Activated T-helper 1 cell treated with Interleukin-2 at 50 U/mL for 16 hours (primary cell): Measurements from ENCODE around the gene ZNF418.
"Not testable (repeated sequence)": the region's sequence is repeated elsewhere in the genome, so short reads cannot be mapped to it uniquely, and the experiment has no call there.

Experiments used
- DNase-seq: peaks from one replicate; pipeline ENCODE4 v3.0.0-alpha.2; 2020; ENCODE audit warnings: low read depth

Gene ZNF418

DNA sequence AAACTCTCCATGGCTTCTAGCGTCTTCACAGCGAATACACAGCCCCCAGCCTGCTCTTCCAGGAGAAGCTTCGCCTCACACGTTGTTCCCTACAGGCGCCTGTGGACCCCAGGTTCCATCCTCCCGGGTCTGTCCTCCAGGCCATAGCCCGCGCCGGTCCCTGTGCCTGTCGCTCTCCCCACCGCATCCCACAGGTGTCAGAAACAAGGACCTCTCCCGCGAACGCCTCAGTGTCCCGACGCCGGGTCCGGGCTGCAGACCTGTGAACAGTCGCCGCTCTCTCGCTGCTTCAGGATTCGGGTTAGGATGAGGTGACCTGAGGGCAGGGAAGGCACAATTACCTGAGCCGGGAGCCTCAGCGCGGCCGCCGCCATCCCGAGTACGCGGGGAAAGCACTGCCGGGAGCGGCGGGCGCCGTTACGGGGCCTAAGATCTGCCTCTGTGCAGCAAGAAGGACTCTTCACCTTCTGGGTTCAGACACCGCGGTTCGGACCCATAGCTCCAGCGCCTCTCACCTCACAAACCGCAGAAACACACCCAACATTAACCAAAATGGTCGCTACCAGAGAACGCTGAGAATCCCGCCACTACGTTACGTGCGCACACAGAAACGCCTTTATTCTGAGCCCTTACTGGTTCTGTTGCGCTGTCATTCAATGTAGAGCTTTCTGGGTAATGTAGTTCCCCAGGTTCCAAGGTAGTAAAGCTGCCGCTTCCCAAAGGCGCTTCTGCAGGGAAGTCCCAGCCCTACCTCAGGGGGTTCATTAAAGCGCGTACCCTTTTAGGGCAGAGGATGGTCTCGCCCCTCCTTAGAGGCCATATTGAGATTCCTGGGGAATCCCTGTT lies at the start of gene ZNF418:
TSS of gene ZNF418 (minus strand) at position 583 of the 846 bp plus-strand sequence. CDS start 1,580 bp downstream, outside the sequence.
- peak; percentile 25 for DNase-seq

GRCh38 chr19:57978586-57979289 lies 43.5 kb upstream of the ZNF418 start:
- no peak for DNase-seq

DNA sequence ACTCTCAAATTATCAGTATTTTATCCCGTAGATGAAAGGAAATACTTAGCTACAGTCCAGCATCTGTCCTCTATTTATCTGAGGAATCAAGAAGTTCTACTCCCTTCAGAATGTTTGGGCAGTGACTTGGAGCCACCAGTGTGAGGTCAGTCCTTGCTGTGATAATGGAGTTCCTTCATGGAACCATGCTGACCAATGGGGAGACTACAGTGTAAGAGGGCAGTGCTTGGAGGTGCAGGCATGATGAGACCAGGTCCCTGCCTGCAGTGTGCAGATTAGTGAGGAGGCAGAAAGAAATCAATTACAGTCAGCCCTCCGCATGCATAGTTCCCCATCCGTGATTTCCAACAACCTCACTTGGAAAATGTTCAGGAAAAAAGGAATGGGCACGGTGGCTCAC lies 39.2 kb upstream of the ZNF418 start, which contains the start of gene C19orf18:
TSS of gene C19orf18 (minus strand) at position 101 of the 400 bp plus-strand sequence. CDS start 102 bp downstream, outside the sequence.
- no peak for DNase-seq

GRCh38 chr19:57964761-57965160 lies 29.6 kb upstream of the ZNF418 start:
- no peak for DNase-seq

- no peak for DNase-seq
These were observed 26.6 kb upstream of the ZNF418 start for GRCh38 chr19:57961785-57962184.

- DNase-seq = no peak
These were observed 19.8 kb upstream of the ZNF418 start for GRCh38 chr19:57954996-57955395.

DNA sequence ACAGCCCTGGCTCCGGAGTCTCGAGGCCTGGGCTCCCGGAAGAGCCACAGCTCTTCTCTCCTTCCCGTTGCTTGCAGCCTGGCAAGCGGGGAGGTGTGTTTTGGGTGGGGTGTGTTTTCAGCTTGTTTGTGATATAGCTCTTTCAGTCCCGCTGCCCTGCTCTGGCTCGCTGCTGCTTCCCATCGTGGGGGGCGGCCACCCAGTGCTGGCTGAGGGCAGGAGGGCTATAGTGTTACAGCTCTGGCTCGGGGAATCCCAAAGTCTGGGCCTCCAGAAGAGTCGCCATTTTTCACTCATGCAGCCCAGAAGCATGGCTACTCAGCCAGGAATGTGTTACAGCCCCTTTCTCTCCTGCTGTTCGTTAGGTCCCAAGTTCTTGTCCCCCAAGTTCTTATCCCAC lies 14.5 kb upstream of the ZNF418 start:
- no peak for DNase-seq

DNA sequence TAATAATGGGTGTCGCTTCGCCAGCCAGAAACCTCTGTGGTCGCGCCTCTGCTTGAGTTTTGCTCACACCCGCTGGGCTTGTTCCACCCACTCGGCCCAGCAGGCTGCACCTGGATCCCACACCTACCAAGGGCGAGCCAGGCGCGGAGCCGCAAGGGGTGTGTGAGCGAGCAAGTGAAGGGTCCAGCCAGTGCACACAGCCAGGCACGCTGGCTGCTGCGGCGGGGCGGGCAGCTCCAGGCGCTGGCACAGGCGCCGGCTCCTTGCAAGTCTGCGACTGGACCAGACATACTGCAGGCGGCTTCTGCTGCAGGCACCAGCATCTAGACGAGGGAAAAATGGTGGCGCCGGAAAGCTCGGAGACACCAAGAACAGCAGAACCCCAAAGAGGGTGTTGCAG lies 14.1 kb upstream of the ZNF418 start:
- no peak for DNase-seq

DNA sequence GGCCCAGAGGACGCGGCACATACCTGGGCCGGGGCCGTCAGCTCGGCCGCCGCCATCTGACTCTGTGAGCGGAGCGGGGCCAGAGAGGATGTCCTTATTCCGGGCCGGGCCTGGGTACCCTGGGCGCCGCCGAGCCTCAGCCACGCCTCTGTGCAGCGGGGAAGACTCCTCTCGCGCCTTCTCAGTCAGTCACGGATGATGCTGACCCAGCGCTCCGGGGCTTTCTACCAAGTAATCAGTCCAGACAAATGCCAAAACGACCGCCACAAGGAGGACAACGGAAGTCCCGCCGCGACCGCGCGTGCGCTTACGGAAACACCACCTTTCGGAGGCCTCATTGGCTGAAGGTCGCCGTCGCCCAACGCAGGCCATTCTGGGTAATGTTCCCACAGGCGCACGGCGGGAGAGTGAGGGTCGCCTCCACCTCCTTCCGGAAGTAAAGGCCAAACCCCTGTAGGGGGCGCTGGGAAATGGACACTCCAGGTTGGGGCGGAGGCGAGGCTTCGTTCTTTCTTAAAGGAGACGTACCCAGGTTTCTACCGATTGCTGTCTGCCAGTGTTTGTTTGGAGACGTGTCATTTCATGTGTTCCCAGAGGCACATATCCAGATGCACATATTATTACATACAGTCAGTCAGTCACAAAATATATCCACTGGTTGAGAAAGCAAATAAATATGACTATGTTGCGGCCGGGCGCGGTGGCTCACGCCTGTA lies 12.4 kb upstream of the ZNF418 start, which contains the start of gene ZNF256:
TSS of gene ZNF256 (minus strand) at position 288 of the 716 bp plus-strand sequence. CDS start at position 56, 232 bp downstream.
- peak; percentile 71 for DNase-seq

GRCh38 chr19:57947088-57947418 lies 11.9 kb upstream of the ZNF418 start:
- no peak for DNase-seq

DNA sequence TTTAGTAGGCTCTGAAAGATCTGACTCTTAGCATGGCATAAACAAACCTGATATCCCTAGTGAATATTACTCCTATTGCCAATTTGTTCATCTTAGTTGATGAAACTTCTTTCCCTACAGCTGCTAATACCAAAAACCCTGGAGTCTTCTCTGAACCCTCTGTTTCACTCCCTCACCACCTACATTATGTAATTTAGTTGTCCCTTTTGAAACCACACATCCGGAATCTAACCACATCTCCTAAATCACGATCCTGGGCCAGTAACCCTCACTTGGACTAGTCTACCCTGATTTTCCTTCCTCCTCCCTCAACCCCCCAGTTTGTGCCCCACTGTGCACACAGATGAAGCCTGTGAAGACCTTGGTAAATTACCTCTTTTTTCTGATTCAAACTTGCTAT lies 11.1 kb upstream of the ZNF418 start:
- DNase-seq = no peak

DNA sequence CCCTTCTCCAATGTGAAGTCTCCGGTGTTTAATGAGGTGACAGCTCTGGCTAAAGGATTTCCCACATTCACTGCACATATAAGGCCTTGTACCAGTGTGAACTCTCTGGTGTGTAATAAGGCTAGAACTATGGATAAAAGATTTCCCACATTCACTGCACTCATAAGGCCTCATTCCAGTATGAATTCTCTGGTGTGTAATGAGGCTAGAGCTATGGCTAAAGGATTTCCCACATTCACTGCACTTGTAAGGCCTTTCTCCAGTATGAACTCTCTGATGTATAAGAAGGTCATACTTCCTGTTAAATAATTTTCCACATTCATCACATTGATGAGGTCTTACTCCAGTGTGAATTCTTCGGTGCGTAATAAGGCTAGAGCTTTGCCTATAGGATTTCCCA lies 6.4 kb upstream of the ZNF418 start:
- no peak for DNase-seq

DNA sequence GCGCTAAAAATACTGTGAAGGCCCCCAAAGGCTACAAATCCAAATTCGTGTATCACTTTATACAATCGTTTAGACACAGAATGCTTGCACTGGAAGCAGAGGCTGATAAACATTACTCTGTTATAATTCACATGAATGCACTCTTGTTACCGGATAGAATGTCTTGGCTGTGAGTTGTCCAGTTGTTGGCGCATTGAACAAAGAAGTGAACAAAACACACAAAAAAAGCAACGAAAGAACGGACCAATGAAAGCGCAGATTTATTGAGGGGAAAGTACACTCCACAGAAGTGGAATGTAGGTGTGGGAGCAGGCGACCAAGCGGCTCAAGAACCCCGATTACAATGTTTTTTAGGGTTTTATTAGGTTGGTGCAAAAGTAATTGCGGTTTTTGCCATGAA lies 529 bp upstream of the ZNF418 start:
- DNase-seq = no peak

GRCh38 chr19:57927587-57927986 lies 7.6 kb downstream of the ZNF418 start:
- DNase-seq = no peak

GRCh38 chr19:57916168-57916995 lies 18.8 kb downstream of the ZNF418 start, which contains the start of gene ZNF417:
Gene ZNF417 (minus strand): TSS chr19:57916592. CDS start chr19:57916411, 181 bp downstream.
- DNase-seq = peak; percentile 75

GRCh38 chr19:57914531-57914930 lies 20.7 kb downstream of the ZNF418 start:
- DNase-seq = no peak

DNA sequence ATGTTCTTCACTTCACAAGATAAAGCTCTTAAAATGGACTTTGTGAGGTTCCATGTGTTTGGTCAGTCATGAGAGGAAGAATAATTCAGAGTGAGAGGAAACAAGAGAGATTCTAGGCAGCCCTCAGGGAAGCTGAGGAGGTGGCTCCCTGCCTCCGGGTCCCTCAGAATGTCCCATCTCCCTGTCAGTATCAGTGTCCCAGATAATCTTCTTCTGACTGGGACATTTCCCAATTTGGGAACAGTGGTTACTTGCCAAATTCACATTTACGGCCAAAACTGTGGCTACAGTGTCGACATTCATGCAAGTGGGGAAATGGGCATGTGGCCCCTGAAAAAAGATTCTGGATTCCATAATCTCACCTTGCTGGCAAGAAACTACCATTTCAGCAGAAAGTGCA lies 27.8 kb downstream of the ZNF418 start:
- DNase-seq = no peak

GRCh38 chr19:57905258-57905657 lies 29.9 kb downstream of the ZNF418 start:
- DNase-seq = no peak

DNA sequence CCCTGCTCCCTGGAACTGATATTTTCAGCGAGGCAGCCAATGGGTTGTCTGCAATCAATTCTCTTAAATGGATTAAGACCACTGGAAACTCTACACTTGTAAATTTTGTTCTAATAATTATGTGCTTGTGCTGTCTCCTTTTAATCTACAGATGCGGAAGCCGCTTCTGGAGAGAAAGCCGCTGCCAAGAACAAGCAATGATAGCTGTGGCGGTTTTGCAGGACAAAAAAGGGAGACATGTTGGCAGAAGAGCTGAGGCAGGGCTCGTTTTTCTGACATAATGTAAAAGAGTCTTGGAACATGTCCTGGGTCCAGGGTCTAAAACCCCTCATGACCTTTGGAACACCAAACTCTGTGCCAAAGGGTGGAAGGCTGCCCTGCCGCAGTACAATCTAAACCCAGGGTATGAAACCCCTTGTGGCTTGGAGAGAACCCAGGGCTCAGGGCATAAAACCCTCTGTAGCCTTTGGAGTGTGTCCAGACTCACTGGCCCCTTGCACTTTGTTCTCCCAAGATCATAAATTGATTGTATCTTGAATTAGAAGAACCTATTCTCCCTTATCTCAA lies 31.5 kb downstream of the ZNF418 start:
- no peak for DNase-seq

DNA sequence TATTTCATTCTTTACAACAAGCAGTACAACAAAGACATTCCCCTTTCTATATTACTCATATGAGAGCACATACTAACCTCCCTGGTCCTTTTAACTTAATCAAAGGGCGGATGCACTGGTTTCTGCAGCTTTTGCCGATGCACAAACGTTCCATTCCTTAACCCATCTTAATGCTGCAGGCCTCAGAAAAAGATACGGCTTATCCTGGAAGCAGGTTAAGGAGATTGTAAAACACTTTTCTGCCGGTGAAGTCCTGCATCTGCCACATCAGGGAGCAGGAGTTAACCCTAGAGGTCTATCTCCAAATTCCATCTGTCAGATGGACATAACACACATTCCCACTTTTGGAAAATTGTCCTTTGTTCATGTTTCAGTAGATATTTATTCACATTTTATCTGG lies 34.9 kb downstream of the ZNF418 start:
- no peak for DNase-seq

GRCh38 chr19:57890706-57891105 lies 44.5 kb downstream of the ZNF418 start:
- DNase-seq = not testable (repeated sequence)
